ENCODE results near the gene FAM180B. TPM values are rescaled to one million over a fixed set of nuclear protein-coding genes. Genes with fewer than 3 reads are reported as not detected.

FAM180B gene
- total RNA-seq, 2 donors from 2014 or later = 0.66 TPM; not detected in 1

DNA sequence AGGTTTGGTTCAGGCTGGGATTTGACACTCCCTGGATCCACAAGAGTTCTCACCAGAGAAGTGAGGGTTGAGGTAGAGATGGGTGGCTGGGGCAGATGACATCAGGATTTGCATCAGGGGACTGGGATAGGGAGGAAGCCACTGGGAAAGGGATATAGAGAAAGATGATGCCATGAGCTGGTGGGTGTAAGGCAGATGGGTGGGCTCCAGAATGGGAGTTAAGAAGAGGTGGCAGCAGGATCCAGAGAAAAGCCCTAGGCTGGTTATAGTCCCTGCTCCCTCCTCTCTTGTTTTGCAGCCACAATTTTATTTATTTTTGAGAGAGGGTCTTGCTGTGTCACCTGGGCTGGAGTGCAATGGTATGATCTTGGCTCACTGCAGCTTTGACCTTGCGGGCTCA is 9.5 kb downstream of the FAM180B start:
- WGBS, 2 donors = 91 to 94% methylated on average over 1 of the region's 1 CpG
- no peak for DNase-seq
- no peak for TF ChIP-seq POLR2A (IDR thresholded peaks at IDR 0.05)
- TF ChIP-seq, protein P1, sequence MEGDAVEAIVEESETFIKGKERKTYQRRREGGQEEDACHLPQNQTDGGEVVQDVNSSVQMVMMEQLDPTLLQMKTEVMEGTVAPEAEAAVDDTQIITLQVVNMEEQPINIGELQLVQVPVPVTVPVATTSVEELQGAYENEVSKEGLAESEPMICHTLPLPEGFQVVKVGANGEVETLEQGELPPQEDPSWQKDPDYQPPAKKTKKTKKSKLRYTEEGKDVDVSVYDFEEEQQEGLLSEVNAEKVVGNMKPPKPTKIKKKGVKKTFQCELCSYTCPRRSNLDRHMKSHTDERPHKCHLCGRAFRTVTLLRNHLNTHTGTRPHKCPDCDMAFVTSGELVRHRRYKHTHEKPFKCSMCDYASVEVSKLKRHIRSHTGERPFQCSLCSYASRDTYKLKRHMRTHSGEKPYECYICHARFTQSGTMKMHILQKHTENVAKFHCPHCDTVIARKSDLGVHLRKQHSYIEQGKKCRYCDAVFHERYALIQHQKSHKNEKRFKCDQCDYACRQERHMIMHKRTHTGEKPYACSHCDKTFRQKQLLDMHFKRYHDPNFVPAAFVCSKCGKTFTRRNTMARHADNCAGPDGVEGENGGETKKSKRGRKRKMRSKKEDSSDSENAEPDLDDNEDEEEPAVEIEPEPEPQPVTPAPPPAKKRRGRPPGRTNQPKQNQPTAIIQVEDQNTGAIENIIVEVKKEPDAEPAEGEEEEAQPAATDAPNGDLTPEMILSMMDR (IDR thresholded peaks at IDR 0.05) = no peak
- Histone ChIP-seq H3K4me1 (peaks cover 13% of the 10 kb centered on the region), H3K27me3 (peaks cover 0 to 20% of the 10 kb centered on the region in 2 donors), H3K4me3 (no peak overlapping the region), H3K9me3 (no peaks in the 10 kb centered on the region), H3K27ac (no peak overlapping the region), H3K36me3 (replicated peaks in 1 of 2; ENCODE audit: insufficient read depth in 1 of 2, low read depth in 2 of 2) (no peaks in the 10 kb centered on the region)
- no peak for ATAC-seq
- intact Hi-C loops (cut with DNase I) = no loop called here

DNA sequence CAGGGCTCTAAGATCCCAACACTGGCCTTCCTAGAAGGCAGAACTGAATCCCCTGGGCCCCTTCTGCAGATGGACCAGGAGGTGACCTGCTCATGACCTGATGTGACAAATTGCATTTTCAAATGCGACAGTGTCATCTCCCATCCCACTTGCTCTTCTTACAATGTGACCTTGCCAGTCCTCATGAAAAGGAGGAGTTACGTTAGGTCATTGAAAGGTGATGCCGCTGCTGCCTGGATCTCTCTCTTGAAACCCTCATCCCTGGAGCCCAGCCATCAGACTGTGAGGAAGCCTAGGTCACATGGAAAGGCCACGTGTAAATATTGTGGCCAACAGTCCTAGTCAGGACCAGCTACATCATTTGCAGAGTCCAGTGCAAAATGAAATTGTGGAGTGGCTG is 13.4 kb downstream of the FAM180B start:
- Histone ChIP-seq H3K4me1 (no peaks in the 10 kb centered on the region), H3K9me3 (no peaks in the 10 kb centered on the region), H3K27me3 (no peaks in the 10 kb centered on the region), H3K27ac (no peak overlapping the region), H3K4me3 (no peak overlapping the region), H3K36me3 (replicated peaks in 1 of 2; ENCODE audit: insufficient read depth in 1 of 2, low read depth in 2 of 2) (no peaks in the 10 kb centered on the region)
- WGBS, 2 donors = 58 to 89% methylated on average over 3 to 4 of the region's 4 CpGs
- no peak for DNase-seq
- intact Hi-C loops (cut with DNase I) = no loop called here
- TF ChIP-seq, protein P1 (IDR thresholded peaks at IDR 0.05) = no peak
- no peak for TF ChIP-seq POLR2A (IDR thresholded peaks at IDR 0.05)
- no peak for ATAC-seq

DNA sequence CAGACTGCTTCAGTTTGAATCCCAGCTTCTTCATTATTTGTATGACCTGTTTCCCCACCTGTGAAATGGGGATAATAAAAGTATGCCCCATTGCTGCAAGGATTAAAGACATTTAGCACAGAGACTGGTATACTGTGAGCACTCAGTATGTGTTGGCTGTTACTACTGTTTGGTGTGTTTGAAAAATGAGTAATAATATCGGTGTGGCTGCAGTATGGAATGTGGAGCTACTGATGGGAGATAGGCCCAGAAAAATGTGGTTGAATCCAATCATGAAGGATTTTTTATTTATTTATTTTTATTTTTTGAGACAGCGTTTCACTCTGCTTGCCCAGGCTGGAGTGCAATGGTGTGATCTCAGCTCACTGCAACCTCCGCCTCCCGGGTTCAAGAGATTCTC is 16.8 kb downstream of the FAM180B start:
- ATAC-seq (no peak), DNase-seq (no peak)
- 92 to 95% methylated on average over 4 of the region's 4 CpGs for WGBS, 2 donors
- no peak overlapping the region for H3K4me3 ChIP-seq
- no peaks in the 10 kb centered on the region for H3K9me3 ChIP-seq
- TF ChIP-seq, protein P1 (IDR thresholded peaks at IDR 0.05) = no peak
- TF ChIP-seq POLR2A (IDR thresholded peaks at IDR 0.05) = no peak
- intact Hi-C loops (cut with DNase I) = no loop called here
- peaks cover 12% of the 10 kb centered on the region for H3K4me1 ChIP-seq
- no peaks in the 10 kb centered on the region for H3K27me3 ChIP-seq
- no peaks in the 10 kb centered on the region for H3K36me3 ChIP-seq (replicated peaks in 1 of 2; ENCODE audit: insufficient read depth in 1 of 2, low read depth in 2 of 2)
- no peak overlapping the region for H3K27ac ChIP-seq

DNA sequence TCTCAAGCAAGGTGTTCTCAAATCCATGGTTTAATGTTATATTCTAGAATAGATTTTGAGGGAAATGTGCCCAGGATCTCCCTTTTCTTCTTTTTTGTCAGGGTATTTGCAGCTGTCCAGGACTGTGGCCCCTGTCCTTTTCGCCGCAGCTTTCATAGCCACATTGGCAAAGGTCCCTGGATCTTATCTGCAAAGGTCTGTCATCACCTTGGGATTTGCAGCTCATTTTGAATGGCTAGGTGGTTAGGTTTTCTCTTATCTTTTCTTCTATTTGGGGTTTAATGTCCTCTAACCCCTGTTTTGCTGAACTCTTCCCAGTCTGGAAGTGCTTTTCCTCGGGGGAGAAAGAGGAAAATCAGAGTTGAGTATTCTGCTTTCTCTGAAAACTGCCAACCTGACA is 19.4 kb downstream of the FAM180B start:
- DNase-seq = no peak
- 31 to 33% methylated on average over 3 of the region's 3 CpGs for WGBS, 2 donors
- intact Hi-C loops (cut with DNase I) = no loop called here
- TF ChIP-seq POLR2A (IDR thresholded peaks at IDR 0.05) = no peak
- TF ChIP-seq, protein P1 (IDR thresholded peaks at IDR 0.05) = no peak
- Histone ChIP-seq H3K4me3 (no peak overlapping the region), H3K27ac (peak overlapping the region in 2 of 4 donors; percentile 5 to 24), H3K9me3 (no peaks in the 10 kb centered on the region), H3K27me3 (no peaks in the 10 kb centered on the region), H3K4me1 (peaks cover 12% of the 10 kb centered on the region), H3K36me3 (replicated peaks in 1 of 2; ENCODE audit: insufficient read depth in 1 of 2, low read depth in 2 of 2) (no peaks in the 10 kb centered on the region)
- ATAC-seq = no peak

DNA sequence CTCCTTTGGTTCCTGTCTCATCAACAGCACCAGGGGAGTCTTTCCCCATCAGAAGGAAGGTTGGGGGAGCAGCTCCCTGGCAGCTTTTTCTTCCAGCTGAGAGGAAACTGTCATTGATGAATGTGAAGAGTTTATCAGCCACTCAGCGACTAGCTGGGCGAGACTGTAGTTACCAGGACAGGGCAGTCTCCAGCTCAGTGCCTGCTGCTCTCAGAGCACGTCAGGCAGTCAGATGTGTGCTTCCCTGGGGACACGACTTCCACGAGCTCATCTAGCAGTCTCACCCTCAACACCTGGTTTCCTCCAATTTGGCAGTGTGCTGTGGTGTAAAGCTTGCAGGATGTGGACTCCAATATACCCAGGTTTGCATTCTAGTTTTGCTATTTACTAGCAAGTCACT is 20.3 kb downstream of the FAM180B start:
- no peak overlapping the region for H3K27ac ChIP-seq
- WGBS, 2 donors = 26 to 72% methylated on average over 5 of the region's 5 CpGs
- H3K4me1 ChIP-seq = peaks cover 12% of the 10 kb centered on the region
- H3K27me3 ChIP-seq = no peaks in the 10 kb centered on the region
- intact Hi-C loops (cut with DNase I) = no loop called here
- H3K36me3 ChIP-seq (replicated peaks in 1 of 2; ENCODE audit: insufficient read depth in 1 of 2, low read depth in 2 of 2) = no peaks in the 10 kb centered on the region
- TF ChIP-seq, protein P1 (IDR thresholded peaks at IDR 0.05) = no peak
- TF ChIP-seq POLR2A (IDR thresholded peaks at IDR 0.05) = no peak
- ATAC-seq (no peak), DNase-seq (no peak)
- no peak overlapping the region for H3K4me3 ChIP-seq
- no peaks in the 10 kb centered on the region for H3K9me3 ChIP-seq

Measured in body of pancreas (tissue), 4 donors.